ENCODE results near the gene LATS2. TPM values are rescaled to one million over a fixed set of nuclear protein-coding genes. Genes with fewer than 3 reads are reported as not detected.
A peak's percentile ranks its signal among the peaks of the same experiment; 100 is the strongest.

The LATS2 gene
- total RNA-seq, 3 donors from 2014 or later (not counting 1 experiment from before 2014, with no cell fraction given) = 28.8 to 34.8 (median 29.0) TPM

DNA sequence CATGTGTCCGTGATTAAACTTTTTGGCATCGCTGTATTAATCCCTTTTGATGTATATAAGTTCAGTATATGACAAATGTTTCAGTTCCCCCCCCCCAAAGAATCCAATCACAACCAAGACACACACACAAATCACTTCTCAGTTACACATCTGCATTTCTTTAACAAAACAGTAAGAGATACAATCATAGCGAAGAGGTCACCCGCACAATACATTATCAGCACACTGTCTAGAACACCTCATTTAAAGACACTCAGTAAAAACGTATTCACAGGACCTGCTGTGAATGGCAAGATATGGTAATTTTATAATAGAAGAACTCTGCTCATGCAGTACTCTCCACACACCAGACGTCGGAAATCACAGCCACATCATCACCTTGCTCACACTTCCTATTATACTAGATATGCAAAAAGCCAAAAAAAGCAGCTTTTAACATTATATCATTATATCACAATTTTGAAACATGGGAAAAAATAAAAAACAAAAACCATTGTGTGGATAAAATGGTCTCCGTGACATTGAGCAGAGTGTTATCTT, 87.4 kb downstream of the LATS2 start:
- TF ChIP-seq CTCF (IDR thresholded peaks at IDR 0.05) = no peak
- no peak overlapping the region for H3K27ac ChIP-seq (ENCODE audit: low read length)
- Mint-ChIP-seq H3K27ac (no peak overlapping the region), H3K9me3 (no peaks in the 10 kb centered on the region), H3K36me3 (peaks cover 25% of the 10 kb centered on the region), H3K4me3 (no peak overlapping the region), H3K27me3 (ENCODE audit: low read depth in 2 of 2) (no peaks in the 10 kb centered on the region), H3K4me1 (peaks cover 9% of the 10 kb centered on the region in 2 donors)
- no peak overlapping the region for H3K4me3 ChIP-seq (ENCODE audit: low read length)
- H3K9me3 ChIP-seq (ENCODE audit: control insufficient read depth, insufficient read depth, low read length) = no peaks in the 10 kb centered on the region
- no peaks in the 10 kb centered on the region for H3K27me3 ChIP-seq (ENCODE audit: control insufficient read depth, insufficient read depth, low read length)
- intact Hi-C loops (cut with micrococcal nuclease) = no loop called here
- 95% methylated on average over 6 of the region's 8 CpGs for WGBS (ENCODE audit: insufficient coverage)
- DNase-seq (no peak), ATAC-seq (no peak)
- H3K36me3 ChIP-seq (ENCODE audit: control insufficient read depth, insufficient read depth, low read length) = peaks cover 17% of the 10 kb centered on the region
- no peaks in the 10 kb centered on the region for H3K4me1 ChIP-seq (ENCODE audit: control insufficient read depth, insufficient read depth, low read length)

- Mint-ChIP-seq H3K27ac (no peak overlapping the region), H3K36me3 (peaks cover 25% of the 10 kb centered on the region), H3K27me3 (ENCODE audit: low read depth in 2 of 2) (no peaks in the 10 kb centered on the region), H3K4me1 (peaks cover 17 to 18% of the 10 kb centered on the region in 2 donors), H3K4me3 (no peak overlapping the region), H3K9me3 (no peaks in the 10 kb centered on the region)
- Histone ChIP-seq H3K9me3 (ENCODE audit: control insufficient read depth, insufficient read depth, low read length) (no peaks in the 10 kb centered on the region), H3K4me1 (ENCODE audit: control insufficient read depth, insufficient read depth, low read length) (no peaks in the 10 kb centered on the region), H3K27ac (ENCODE audit: low read length) (no peak overlapping the region), H3K4me3 (ENCODE audit: low read length) (no peak overlapping the region), H3K27me3 (ENCODE audit: control insufficient read depth, insufficient read depth, low read length) (no peaks in the 10 kb centered on the region), H3K36me3 (ENCODE audit: control insufficient read depth, insufficient read depth, low read length) (peaks cover 17% of the 10 kb centered on the region)
- WGBS (ENCODE audit: insufficient coverage) = 95% methylated on average over 1 of the region's 2 CpGs
- ATAC-seq = no peak
- intact Hi-C loops (cut with micrococcal nuclease) = loop anchor here (1.0 kb wide), 1 partner anchor 8 kb away; no protein-coding TSS in a partner anchor
- no peak for TF ChIP-seq CTCF (IDR thresholded peaks at IDR 0.05)
- DNase-seq = no peak
Observed at GRCh38 chr13:20972731-20973130, 88.7 kb downstream of the LATS2 start.

- Mint-ChIP-seq H3K27me3 (ENCODE audit: low read depth in 2 of 2) (peaks cover 2% of the 10 kb centered on the region in 2 donors), H3K4me1 (peaks cover 14 to 15% of the 10 kb centered on the region in 2 donors), H3K36me3 (peaks cover 7% of the 10 kb centered on the region), H3K9me3 (no peaks in the 10 kb centered on the region), H3K4me3 (peak overlapping the region; percentile 72), H3K27ac (peak overlapping the region; percentile 68 to 70)
- 46% methylated on average over 1 of the region's 1 CpG for WGBS (ENCODE audit: insufficient coverage)
- DNase-seq (no peak), ATAC-seq (peak in 2 of 3 donors; percentile 80 to 82)
- Histone ChIP-seq H3K4me3 (ENCODE audit: low read length) (no peak overlapping the region), H3K9me3 (ENCODE audit: control insufficient read depth, insufficient read depth, low read length) (no peaks in the 10 kb centered on the region), H3K36me3 (ENCODE audit: control insufficient read depth, insufficient read depth, low read length) (peaks cover 9% of the 10 kb centered on the region), H3K4me1 (ENCODE audit: control insufficient read depth, insufficient read depth, low read length) (no peaks in the 10 kb centered on the region), H3K27ac (ENCODE audit: low read length) (no peak overlapping the region), H3K27me3 (ENCODE audit: control insufficient read depth, insufficient read depth, low read length) (no peaks in the 10 kb centered on the region)
- no peak for TF ChIP-seq CTCF (IDR thresholded peaks at IDR 0.05)
- intact Hi-C loops (cut with micrococcal nuclease) = no loop called here
Observed at GRCh38 chr13:20969182-20969581, 92.2 kb downstream of the LATS2 start.

DNA sequence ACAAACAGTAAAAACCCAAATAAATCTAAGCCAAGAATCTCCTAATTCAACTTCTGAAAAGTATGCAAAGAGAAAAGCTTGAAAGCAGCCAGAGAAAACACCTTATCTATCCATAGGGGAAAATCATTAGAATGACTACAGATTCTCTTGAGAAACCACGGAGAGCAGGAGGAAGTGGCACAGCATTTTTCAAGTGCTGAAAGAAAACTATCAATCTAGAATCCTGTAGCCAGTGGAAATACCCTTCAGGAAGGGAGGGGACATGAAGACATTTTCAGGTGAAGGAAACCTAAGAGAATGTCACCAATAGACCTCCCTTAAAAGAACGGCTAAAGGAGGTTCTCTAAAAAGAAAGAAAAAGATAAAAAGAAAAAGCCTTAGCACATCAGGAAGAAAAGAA, 92.6 kb downstream of the LATS2 start:
- WGBS (ENCODE audit: insufficient coverage) = 10% methylated on average over 1 of the region's 2 CpGs
- Mint-ChIP-seq H3K4me3 (peak overlapping the region; percentile 72), H3K4me1 (peaks cover 18 to 19% of the 10 kb centered on the region in 2 donors), H3K27ac (peak overlapping the region; percentile 68 to 70), H3K27me3 (ENCODE audit: low read depth in 2 of 2) (peaks cover 2 to 7% of the 10 kb centered on the region in 2 donors), H3K9me3 (no peaks in the 10 kb centered on the region), H3K36me3 (peaks cover 3% of the 10 kb centered on the region)
- H3K9me3 ChIP-seq (ENCODE audit: control insufficient read depth, insufficient read depth, low read length) = no peaks in the 10 kb centered on the region
- no peak overlapping the region for H3K4me3 ChIP-seq (ENCODE audit: low read length)
- H3K27ac ChIP-seq (ENCODE audit: low read length) = no peak overlapping the region
- DNase-seq (no peak), ATAC-seq (peak in 2 of 3 donors; percentile 21 to 48)
- H3K27me3 ChIP-seq (ENCODE audit: control insufficient read depth, insufficient read depth, low read length) = no peaks in the 10 kb centered on the region
- TF ChIP-seq CTCF (IDR thresholded peaks at IDR 0.05) = no peak
- H3K36me3 ChIP-seq (ENCODE audit: control insufficient read depth, insufficient read depth, low read length) = peaks cover 4% of the 10 kb centered on the region
- no peaks in the 10 kb centered on the region for H3K4me1 ChIP-seq (ENCODE audit: control insufficient read depth, insufficient read depth, low read length)
- intact Hi-C loops (cut with micrococcal nuclease) = no loop called here
